Ishikawa (cell line): ENCODE results near the gene MAML2.

Source experiments
- CEBPB ChIP-seq: IDR thresholded peaks from 2 replicates; pipeline ENCODE4 v1.6.1; 2012
- EP300 ChIP-seq: IDR thresholded peaks from 2 replicates; pipeline ENCODE4 v1.6.1; 2012; ENCODE audit warnings: borderline replicate concordance
- FOXM1 ChIP-seq: IDR thresholded peaks from 2 replicates; pipeline ENCODE4 v1.6.1; 2012; ENCODE audit warnings: low read depth, borderline replicate concordance
- NFIC ChIP-seq: IDR thresholded peaks from 2 replicates; pipeline ENCODE4 v1.6.1; 2012
- REST ChIP-seq: IDR thresholded peaks from 2 replicates; pipeline ENCODE4 v1.6.1; 2012; ENCODE audit warnings: low read depth, mild to moderate bottlenecking
- TAF1 ChIP-seq: IDR thresholded peaks from 2 replicates; pipeline ENCODE4 v1.6.1; 2012; ENCODE audit warnings: low read depth, mild to moderate bottlenecking
- TCF12 ChIP-seq: IDR thresholded peaks from 2 replicates; pipeline ENCODE4 v1.6.1; 2012; ENCODE audit warnings: low read depth
- TF ChIP-seq, protein P1 (sequence below): IDR thresholded peaks from 2 replicates; pipeline ENCODE4 v1.6.1; 2012

GRCh38 chr11:96107143-96107824, 235.7 kb downstream of the MAML2 start:
- no peak for TF ChIP-seq NFIC
- TF ChIP-seq, protein P1, sequence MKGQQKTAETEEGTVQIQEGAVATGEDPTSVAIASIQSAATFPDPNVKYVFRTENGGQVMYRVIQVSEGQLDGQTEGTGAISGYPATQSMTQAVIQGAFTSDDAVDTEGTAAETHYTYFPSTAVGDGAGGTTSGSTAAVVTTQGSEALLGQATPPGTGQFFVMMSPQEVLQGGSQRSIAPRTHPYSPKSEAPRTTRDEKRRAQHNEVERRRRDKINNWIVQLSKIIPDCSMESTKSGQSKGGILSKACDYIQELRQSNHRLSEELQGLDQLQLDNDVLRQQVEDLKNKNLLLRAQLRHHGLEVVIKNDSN: no peak
- TF ChIP-seq TAF1: no peak
- no peak for TF ChIP-seq EP300
- TF ChIP-seq REST: no peak
- no peak for TF ChIP-seq CEBPB
- TF ChIP-seq FOXM1: no peak
- no peak for TF ChIP-seq TCF12
